ENCODE data around the gene WASF2. TPM values are rescaled to one million over a fixed set of nuclear protein-coding genes. Genes with fewer than 3 reads are reported as not detected.

The WASF2 gene
- total RNA-seq, 4 donors from 2014 or later, result 52.5 to 74.5 (median 57.5) TPM

GRCh38 chr1:27448982-27449381 lies 41.0 kb downstream of the WASF2 start:
- no peaks in the 10 kb centered on the region for H3K27me3 ChIP-seq
- no peak for DNase-seq
- TF ChIP-seq CTCF (IDR thresholded peaks at IDR 0.05) (no peak), POLR2A (IDR thresholded peaks at IDR 0.05) (no peak)
- H3K4me1 ChIP-seq, result peaks cover 0 to 4% (median 2%) of the 10 kb centered on the region in 4 donors
- H3K9me3 ChIP-seq, result no peaks in the 10 kb centered on the region
- no peak overlapping the region for H3K4me3 ChIP-seq
- H3K36me3 ChIP-seq, result no peaks in the 10 kb centered on the region
- H3K27ac ChIP-seq, result no peak overlapping the region

DNA sequence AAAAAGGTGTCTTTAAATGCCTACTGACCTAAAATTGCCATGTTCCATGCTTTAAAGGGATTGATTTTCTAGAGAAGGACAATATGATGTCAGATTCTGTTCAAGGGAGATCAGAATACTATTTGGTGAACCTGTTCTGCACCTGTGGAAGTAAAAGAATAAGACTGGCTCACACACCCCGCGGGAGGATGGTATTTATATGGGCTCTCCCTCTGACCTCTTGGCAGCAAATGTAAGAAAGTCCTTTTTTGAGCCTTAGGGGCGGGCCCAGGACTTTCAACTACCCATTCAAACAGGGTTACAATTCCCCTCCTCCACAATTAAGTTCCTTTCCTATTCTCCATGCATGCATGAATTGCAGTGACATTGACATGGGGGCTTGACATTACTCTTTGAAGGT lies 42.1 kb downstream of the WASF2 start:
- DNase-seq, result no peak
- H3K27me3 ChIP-seq, result no peaks in the 10 kb centered on the region
- no peaks in the 10 kb centered on the region for H3K36me3 ChIP-seq
- TF ChIP-seq CTCF (IDR thresholded peaks at IDR 0.05), result no peak
- TF ChIP-seq POLR2A (IDR thresholded peaks at IDR 0.05), result no peak
- no peaks in the 10 kb centered on the region for H3K9me3 ChIP-seq
- no peak overlapping the region for H3K27ac ChIP-seq
- H3K4me1 ChIP-seq, result peaks cover 0 to 4% (median 2%) of the 10 kb centered on the region in 4 donors
- H3K4me3 ChIP-seq, result no peak overlapping the region

DNA sequence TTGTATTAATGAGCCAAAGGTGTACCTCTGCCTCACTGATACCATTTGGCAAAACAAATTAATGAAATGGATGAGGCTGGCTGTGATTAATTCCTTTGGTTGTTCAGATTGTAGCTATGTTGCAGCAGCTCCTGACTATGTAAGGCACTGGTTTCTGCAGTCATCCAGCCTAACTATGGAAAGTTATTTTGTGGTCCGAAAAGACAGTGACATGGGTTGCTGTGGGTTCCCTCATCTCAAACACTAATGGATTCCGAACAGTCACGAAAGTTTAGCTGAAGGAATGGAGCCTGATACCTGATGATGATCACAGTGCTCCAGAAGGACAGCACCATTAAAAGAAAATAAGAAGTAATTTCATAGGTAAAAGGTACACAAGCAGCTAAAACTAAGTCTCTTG lies 42.6 kb downstream of the WASF2 start:
- H3K27ac ChIP-seq, result no peak overlapping the region
- TF ChIP-seq CTCF (IDR thresholded peaks at IDR 0.05), result no peak
- TF ChIP-seq POLR2A (IDR thresholded peaks at IDR 0.05), result no peak
- H3K4me1 ChIP-seq, result peaks cover 0 to 4% (median 2%) of the 10 kb centered on the region in 4 donors

GRCh38 chr1:27446496-27447020 lies 43.4 kb downstream of the WASF2 start:
- no peak for DNase-seq
- H3K9me3 ChIP-seq, result no peaks in the 10 kb centered on the region
- H3K4me3 ChIP-seq, result no peak overlapping the region
- H3K4me1 ChIP-seq, result peaks cover 0 to 4% (median 2%) of the 10 kb centered on the region in 4 donors
- H3K27me3 ChIP-seq, result no peaks in the 10 kb centered on the region
- peak overlapping the region in 1 of 4 donors; percentile 25 for H3K27ac ChIP-seq
- TF ChIP-seq CTCF (IDR thresholded peaks at IDR 0.05) (no peak), POLR2A (IDR thresholded peaks at IDR 0.05) (no peak)
- no peaks in the 10 kb centered on the region for H3K36me3 ChIP-seq

More for the DNA sequence above, 42.6 kb downstream of the WASF2 start:
- Histone ChIP-seq H3K4me3 (no peak overlapping the region), H3K36me3 (no peaks in the 10 kb centered on the region), H3K27me3 (no peaks in the 10 kb centered on the region), H3K9me3 (no peaks in the 10 kb centered on the region)
- no peak for DNase-seq

- peak overlapping the region in 2 of 4 donors; percentile 43 to 69 for H3K27ac ChIP-seq
- TF ChIP-seq POLR2A (IDR thresholded peaks at IDR 0.05), result no peak
- TF ChIP-seq CTCF (IDR thresholded peaks at IDR 0.05), result no peak
- no peaks in the 10 kb centered on the region for H3K9me3 ChIP-seq
- no peaks in the 10 kb centered on the region for H3K27me3 ChIP-seq
- DNase-seq, result no peak
- H3K4me1 ChIP-seq, result peaks cover 0 to 4% (median 2%) of the 10 kb centered on the region in 4 donors
- no peak overlapping the region for H3K4me3 ChIP-seq
- peaks cover 0 to 5% (median 0%) of the 10 kb centered on the region in 3 donors for H3K36me3 ChIP-seq
These were observed 44.6 kb downstream of the WASF2 start for GRCh38 chr1:27445177-27445936.

All from Peyer's patch (tissue), 4 donors.